Smooth muscle cell (in vitro differentiated cells): ENCODE results near the gene NFATC1. TPM values are rescaled to one million over a fixed set of nuclear protein-coding genes. Genes with fewer than 3 reads are reported as not detected.

Experiments used
- DNase-seq: peaks from one replicate; lab custom pipeline; 2025; ENCODE audit not compliant: unreplicated experiment; lab: John Stamatoyannopoulos, UW
- H2AFZ ChIP-seq: fragments of 200-600 bp; sonication (generic); 2 replicates; pipeline ENCODE4 v1.6.0; 2016; ENCODE audit warnings: antibody characterized with exemption, low read depth, mild to moderate bottlenecking
- H3F3A ChIP-seq: fragments of 200-600 bp; sonication (generic); 2 replicates; pipeline ENCODE4 v1.6.0; 2017; ENCODE audit warnings: antibody characterized with exemption, low read depth
- H3K27ac ChIP-seq: fragments of 200-600 bp; sonication (generic); 2 replicates; pipeline ENCODE4 v1.5.1; 2016; ENCODE audit warnings: low read depth, mild to moderate bottlenecking
- H3K27me3 ChIP-seq: fragments of 200-600 bp; sonication (generic); 2 replicates; pipeline ENCODE4 v1.6.1; 2016; ENCODE audit warnings: low read depth, mild to moderate bottlenecking
- H3K36me3 ChIP-seq: fragments of 200-600 bp; sonication (generic); 2 replicates; pipeline ENCODE4 v1.5.1; 2016; ENCODE audit warnings: low read depth
- H3K4me1 ChIP-seq: fragments of 200-600 bp; sonication (generic); 2 replicates; pipeline ENCODE4 v1.5.1; 2016; ENCODE audit warnings: low read depth
- H3K4me2 ChIP-seq: fragments of 200-600 bp; sonication (generic); 2 replicates; pipeline ENCODE4 v1.6.0; 2016; ENCODE audit warnings: mild to moderate bottlenecking
- H3K4me3 ChIP-seq: fragments of 200-600 bp; sonication (generic); 2 replicates; pipeline ENCODE4 v1.5.1; 2016; ENCODE audit warnings: mild to moderate bottlenecking
- H3K79me2 ChIP-seq: fragments of 200-600 bp; sonication (generic); 2 replicates; pipeline ENCODE4 v1.6.0; 2016; ENCODE audit warnings: low read depth, mild to moderate bottlenecking
- H3K9ac ChIP-seq: fragments of 200-600 bp; sonication (generic); 2 replicates; pipeline ENCODE4 v1.6.0; 2016; ENCODE audit warnings: low read depth
- H3K9me3 ChIP-seq: fragments of 200-600 bp; sonication (generic); replicated peaks from 2 replicates; pipeline ENCODE4 v1.5.1; 2016; ENCODE audit warnings: low read depth
- H4K20me1 ChIP-seq: fragments of 200-600 bp; sonication (generic); 2 replicates; pipeline ENCODE4 v1.6.0; 2016; ENCODE audit warnings: low read depth
- CTCF ChIP-seq: fragments of 200-600 bp; sonication (generic); IDR thresholded peaks from 2 replicates; pipeline ENCODE4 v1.5.1; 2017; ENCODE audit warnings: borderline replicate concordance, mild to moderate bottlenecking, antibody characterized with exemption; ENCODE audit not compliant: insufficient read depth, poor library complexity, severe bottlenecking
- WGBS: methylation state at CpG from one replicate; pipeline ENCODE4 v1.1.7; 2016; ENCODE audit warnings: low lambda C conversion rate; 5-methylcytosine and 5-hydroxymethylcytosine counted together
- polyA plus RNA-seq: library from polyadenylated mRNA; unstranded; fragments of >200 nt; fragmentation: Nextera tagmentation; extraction: Ambion mirVana; gene quantifications from 2 replicates; pipeline ENCODE4 v1.2.1, GENCODE V29; 2016
- total RNA-seq: library from RNA; depleted of rRNA; stranded (reverse); fragments of >200 nt; gene quantifications from 2 replicates; pipeline ENCODE4 v1.2.3, GENCODE V29; 2014

NFATC1 gene
- total and polyA plus RNA-seq, 2 experiments from 2014 or later, result 13.1 to 19.2 TPM

- no peak overlapping the region for H2AFZ ChIP-seq
- no peak overlapping the region for H3K4me2 ChIP-seq
- H3K27ac ChIP-seq, result no peak overlapping the region
- no peaks in the 10 kb centered on the region for H3K36me3 ChIP-seq
- H3K9ac ChIP-seq, result no peak overlapping the region
- H3F3A ChIP-seq, result peaks cover 11% of the 10 kb centered on the region
- H4K20me1 ChIP-seq, result peaks cover 92% of the 10 kb centered on the region
- no peak for TF ChIP-seq CTCF
- H3K9me3 ChIP-seq, result no peaks in the 10 kb centered on the region
- 92% methylated on average over 36 of the region's 37 CpGs for WGBS
- H3K4me1 ChIP-seq, result no peaks in the 10 kb centered on the region
- DNase-seq, result no peak
- H3K79me2 ChIP-seq, result peaks cover 19% of the 10 kb centered on the region
- no peak overlapping the region for H3K4me3 ChIP-seq
- H3K27me3 ChIP-seq, result no peaks in the 10 kb centered on the region
These were observed 30.9 kb downstream of the NFATC1 start for GRCh38 chr18:79426376-79427300.

GRCh38 chr18:79427368-79428225 is 31.9 kb downstream of the NFATC1 start:
- H3K27ac ChIP-seq, result no peak overlapping the region
- WGBS, result 68% methylated on average over 12 of the region's 29 CpGs
- DNase-seq, result no peak
- no peak overlapping the region for H3K4me3 ChIP-seq
- peaks cover 11% of the 10 kb centered on the region for H3F3A ChIP-seq
- peaks cover 92% of the 10 kb centered on the region for H4K20me1 ChIP-seq
- H3K36me3 ChIP-seq, result no peaks in the 10 kb centered on the region
- H3K9ac ChIP-seq, result no peak overlapping the region
- no peak for TF ChIP-seq CTCF
- no peak overlapping the region for H3K4me2 ChIP-seq
- no peak overlapping the region for H2AFZ ChIP-seq
- no peaks in the 10 kb centered on the region for H3K9me3 ChIP-seq
- H3K79me2 ChIP-seq, result peaks cover 23% of the 10 kb centered on the region
- no peaks in the 10 kb centered on the region for H3K27me3 ChIP-seq
- H3K4me1 ChIP-seq, result no peaks in the 10 kb centered on the region

GRCh38 chr18:79428287-79428686 is 32.6 kb downstream of the NFATC1 start:
- H3K27me3 ChIP-seq, result no peaks in the 10 kb centered on the region
- no peak overlapping the region for H3K9ac ChIP-seq
- TF ChIP-seq CTCF, result no peak
- H2AFZ ChIP-seq, result no peak overlapping the region
- DNase-seq, result no peak
- H3K4me3 ChIP-seq, result no peak overlapping the region
- no peak overlapping the region for H3K4me2 ChIP-seq
- no peaks in the 10 kb centered on the region for H3K4me1 ChIP-seq
- WGBS, result 82% methylated on average over 10 of the region's 10 CpGs
- H3K36me3 ChIP-seq, result no peaks in the 10 kb centered on the region
- no peaks in the 10 kb centered on the region for H3K9me3 ChIP-seq
- peaks cover 11% of the 10 kb centered on the region for H3F3A ChIP-seq
- peaks cover 90% of the 10 kb centered on the region for H4K20me1 ChIP-seq
- H3K27ac ChIP-seq, result no peak overlapping the region
- H3K79me2 ChIP-seq, result peaks cover 18% of the 10 kb centered on the region
